RWPE2 (cell line): ENCODE measurements around the gene ALG2.
"Not testable (repeated sequence)": the region's sequence is repeated elsewhere in the genome, so short reads cannot be mapped to it uniquely, and the experiment has no call there.

ENCODE experiments used
- ATAC-seq: fragments of 200-7000 bp; cut with Tn5 transposase; 3 replicates; pipeline ENCODE4 v1.9.1; 2021; ENCODE audit warnings: low read depth
- DNase-seq: peaks from one replicate; pipeline ENCODE4 v3.0.0-alpha.2; 2020; ENCODE audit warnings: low spot score
- H3K27ac ChIP-seq: fragments of 450-650 bp; 2 replicates; pipeline ENCODE4 v1.5.1; 2017; ENCODE audit warnings: mild to moderate bottlenecking; ENCODE audit not compliant: poor library complexity, severe bottlenecking
- H3K27me3 ChIP-seq: fragments of 250-450 bp; sonication (Bioruptor Pico); 2 replicates; pipeline ENCODE4 v1.5.1; 2021; ENCODE audit warnings: mild to moderate bottlenecking, moderate library complexity; ENCODE audit not compliant: insufficient read depth, poor library complexity, severe bottlenecking
- H3K36me3 ChIP-seq: fragments of 250-450 bp; sonication (Bioruptor Pico); 2 replicates; pipeline ENCODE4 v1.5.1; 2020; ENCODE audit warnings: low read depth, mild to moderate bottlenecking, moderate library complexity
- H3K4me1 ChIP-seq: fragments of 250-450 bp; sonication (Bioruptor Pico); 2 replicates; pipeline ENCODE4 v1.5.1; 2021; ENCODE audit warnings: mild to moderate bottlenecking, moderate library complexity; ENCODE audit not compliant: insufficient read depth, poor library complexity, severe bottlenecking
- H3K4me3 ChIP-seq: fragments of 250-450 bp; sonication (Bioruptor Pico); 2 replicates; pipeline ENCODE4 v1.5.1; 2021; ENCODE audit warnings: mild to moderate bottlenecking, moderate library complexity; ENCODE audit not compliant: severe bottlenecking
- H3K9me3 ChIP-seq: fragments of 250-450 bp; sonication (Bioruptor Pico); 2 replicates; pipeline ENCODE4 v1.5.1; 2021; ENCODE audit warnings: mild to moderate bottlenecking, moderate library complexity; ENCODE audit not compliant: severe bottlenecking
- TF ChIP-seq, protein P1 (sequence below): fragments of 450-650 bp; IDR thresholded peaks from one replicate; pipeline ENCODE4 v1.5.1; 2017; ENCODE audit warnings: mild to moderate bottlenecking, moderate library complexity; ENCODE audit not compliant: poor library complexity, severe bottlenecking

Gene ALG2

DNA sequence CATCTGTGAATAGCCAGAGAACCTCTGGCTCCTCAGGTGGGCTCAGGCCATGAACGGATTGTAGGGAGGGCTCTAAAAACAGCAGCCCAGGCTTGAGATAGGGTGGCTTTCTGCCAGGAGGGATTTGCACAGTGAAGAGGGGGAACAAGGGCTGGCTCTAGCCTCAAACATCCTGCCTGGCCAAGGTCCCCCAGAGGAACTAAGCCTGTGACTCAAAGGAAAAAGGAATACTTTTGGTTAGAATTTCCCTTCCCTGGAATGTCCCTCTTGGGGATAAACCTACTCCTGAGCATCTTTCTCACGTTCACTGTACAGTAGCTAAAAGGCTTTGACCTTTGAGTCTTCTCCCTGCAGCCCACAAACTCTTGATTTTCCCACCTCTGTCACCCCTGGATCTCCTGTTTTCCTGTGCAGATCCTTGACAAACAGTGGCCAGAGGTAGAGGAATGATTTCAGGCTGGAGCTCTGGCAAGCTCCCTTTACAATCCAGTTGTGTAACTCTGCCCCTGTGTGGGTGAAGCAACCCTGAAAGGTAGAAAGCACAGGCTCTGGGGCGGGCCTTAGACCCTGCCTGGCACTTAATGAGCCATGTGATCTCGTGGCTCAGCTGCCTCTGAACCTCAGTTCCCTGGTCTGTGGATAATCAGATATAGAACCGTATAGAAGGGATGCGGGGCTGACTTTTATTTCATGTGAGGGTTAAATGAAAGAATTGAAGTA is 17.8 kb upstream of the ALG2 start:
- ATAC-seq (no peak), DNase-seq (no peak)
- no peaks in the 10 kb centered on the region for H3K4me1 ChIP-seq
- no peak overlapping the region for H3K27ac ChIP-seq
- peaks cover 4% of the 10 kb centered on the region; the same call in 1 of the 2 replicates for H3K36me3 ChIP-seq
- no peak overlapping the region for H3K4me3 ChIP-seq
- TF ChIP-seq, protein P1, sequence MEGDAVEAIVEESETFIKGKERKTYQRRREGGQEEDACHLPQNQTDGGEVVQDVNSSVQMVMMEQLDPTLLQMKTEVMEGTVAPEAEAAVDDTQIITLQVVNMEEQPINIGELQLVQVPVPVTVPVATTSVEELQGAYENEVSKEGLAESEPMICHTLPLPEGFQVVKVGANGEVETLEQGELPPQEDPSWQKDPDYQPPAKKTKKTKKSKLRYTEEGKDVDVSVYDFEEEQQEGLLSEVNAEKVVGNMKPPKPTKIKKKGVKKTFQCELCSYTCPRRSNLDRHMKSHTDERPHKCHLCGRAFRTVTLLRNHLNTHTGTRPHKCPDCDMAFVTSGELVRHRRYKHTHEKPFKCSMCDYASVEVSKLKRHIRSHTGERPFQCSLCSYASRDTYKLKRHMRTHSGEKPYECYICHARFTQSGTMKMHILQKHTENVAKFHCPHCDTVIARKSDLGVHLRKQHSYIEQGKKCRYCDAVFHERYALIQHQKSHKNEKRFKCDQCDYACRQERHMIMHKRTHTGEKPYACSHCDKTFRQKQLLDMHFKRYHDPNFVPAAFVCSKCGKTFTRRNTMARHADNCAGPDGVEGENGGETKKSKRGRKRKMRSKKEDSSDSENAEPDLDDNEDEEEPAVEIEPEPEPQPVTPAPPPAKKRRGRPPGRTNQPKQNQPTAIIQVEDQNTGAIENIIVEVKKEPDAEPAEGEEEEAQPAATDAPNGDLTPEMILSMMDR = no peak
- no peaks in the 10 kb centered on the region for H3K9me3 ChIP-seq
- H3K27me3 ChIP-seq = no peaks in the 10 kb centered on the region

DNA sequence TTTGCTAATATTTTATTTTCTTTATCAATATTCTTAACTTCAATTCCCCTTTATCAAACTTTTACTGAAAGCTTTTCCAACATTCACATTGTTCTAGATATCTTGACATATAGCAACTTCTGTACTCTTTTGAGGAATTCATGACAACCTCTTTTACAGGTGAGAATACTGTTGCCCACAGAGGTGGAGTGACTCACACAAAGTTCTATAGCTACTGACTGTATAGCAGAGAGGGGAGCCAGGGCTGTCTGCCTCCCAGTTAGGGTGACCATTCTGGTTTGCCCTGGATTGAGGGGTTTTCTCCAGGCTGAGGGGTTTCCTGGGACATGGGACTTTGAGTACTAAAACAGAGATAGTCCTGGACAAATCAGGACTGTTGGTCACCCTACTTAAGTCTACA is 16.6 kb upstream of the ALG2 start:
- Histone ChIP-seq H3K9me3 (no peaks in the 10 kb centered on the region), H3K27ac (no peak overlapping the region), H3K4me1 (no peaks in the 10 kb centered on the region), H3K27me3 (no peaks in the 10 kb centered on the region), H3K36me3 (peaks cover 6% of the 10 kb centered on the region; the same call in 1 of the 2 replicates), H3K4me3 (no peak overlapping the region)
- no peak for ATAC-seq
- DNase-seq = no peak
- TF ChIP-seq, protein P1 = no peak

- not testable (repeated sequence) for H3K4me3 ChIP-seq
Measured at GRCh38 chr9:99237849-99238248, 16.1 kb upstream of the ALG2 start.

GRCh38 chr9:99237356-99237755 is 15.6 kb upstream of the ALG2 start:
- Histone ChIP-seq H3K4me1 (no peaks in the 10 kb centered on the region), H3K27me3 (no peaks in the 10 kb centered on the region), H3K36me3 (peaks cover 9% of the 10 kb centered on the region; the same call in 1 of the 2 replicates), H3K27ac (no peak overlapping the region), H3K4me3 (no peak overlapping the region), H3K9me3 (no peaks in the 10 kb centered on the region)
- TF ChIP-seq, protein P1 = no peak
- ATAC-seq = no peak
- DNase-seq = no peak

More at GRCh38 chr9:99237849-99238248, 16.1 kb upstream of the ALG2 start:
- H3K4me1 ChIP-seq, H3K27me3 ChIP-seq, DNase-seq, ATAC-seq, H3K36me3 ChIP-seq, H3K27ac ChIP-seq, H3K9me3 ChIP-seq: not testable (repeated sequence)

DNA sequence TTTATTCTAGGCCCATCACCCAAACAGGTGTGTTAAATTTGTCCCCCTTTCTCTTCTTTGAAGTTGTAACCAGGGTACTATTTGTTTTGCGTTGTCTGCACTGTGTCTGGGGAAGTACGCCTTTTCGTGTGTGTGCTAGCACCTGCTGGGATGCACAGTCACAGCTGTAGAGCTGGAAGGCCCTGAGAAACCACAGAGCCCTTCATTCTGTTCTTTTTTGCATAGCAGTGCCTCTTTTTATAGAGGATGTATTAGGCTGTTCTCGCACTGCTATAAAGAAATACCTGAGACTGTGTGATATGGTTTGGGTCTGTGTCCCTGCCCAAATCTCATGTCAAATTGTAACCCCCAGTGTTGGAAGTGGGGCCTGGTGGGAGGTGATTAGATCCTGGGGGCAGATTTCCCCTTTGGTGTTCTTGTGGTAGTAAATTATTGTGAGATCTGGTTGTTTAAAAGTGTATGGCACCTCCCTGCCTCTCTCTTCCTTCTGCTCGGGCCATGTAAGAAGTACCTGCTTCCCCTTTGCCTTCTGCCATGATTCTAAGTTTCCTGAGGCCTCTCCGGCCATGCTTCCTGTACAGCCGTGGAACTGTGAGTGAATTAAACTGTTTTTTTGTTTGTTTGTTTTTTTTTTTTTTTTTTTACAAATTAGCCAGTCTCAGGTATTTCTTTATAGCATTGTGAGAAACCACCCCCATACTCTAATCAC is 14.3 kb upstream of the ALG2 start:
- Histone ChIP-seq H3K27me3 (no peaks in the 10 kb centered on the region), H3K9me3 (no peaks in the 10 kb centered on the region), H3K36me3 (peaks cover 18% of the 10 kb centered on the region), H3K4me1 (no peaks in the 10 kb centered on the region), H3K4me3 (no peak overlapping the region), H3K27ac (no peak overlapping the region)
- TF ChIP-seq, protein P1 = no peak
- DNase-seq (no peak), ATAC-seq (no peak)
